HG03439 (cell line): ENCODE results near the gene IRF2BP2.

Experiments
- ATAC-seq: cut with Tn5 transposase; IDR thresholded peaks from one replicate; pipeline ENCODE4 v1.9.1; 2021; ENCODE audit warnings: mild to moderate bottlenecking, moderate library complexity; ENCODE audit not compliant: unreplicated experiment

IRF2BP2 gene

GRCh38 chr1:234610061-234610665 lies at the start of gene IRF2BP2:
IRF2BP2 (minus strand) TSS chr1:234610178; CDS start chr1:234609494, 684 bp downstream.
- peak; percentile 23 for ATAC-seq

- no peak for ATAC-seq
Observed at GRCh38 chr1:234659538-234659937, 49.6 kb upstream of the IRF2BP2 start.

GRCh38 chr1:234658138-234658537 lies 48.2 kb upstream of the IRF2BP2 start:
- no peak for ATAC-seq

GRCh38 chr1:234656944-234657654 lies 47.1 kb upstream of the IRF2BP2 start:
- ATAC-seq = no peak

DNA sequence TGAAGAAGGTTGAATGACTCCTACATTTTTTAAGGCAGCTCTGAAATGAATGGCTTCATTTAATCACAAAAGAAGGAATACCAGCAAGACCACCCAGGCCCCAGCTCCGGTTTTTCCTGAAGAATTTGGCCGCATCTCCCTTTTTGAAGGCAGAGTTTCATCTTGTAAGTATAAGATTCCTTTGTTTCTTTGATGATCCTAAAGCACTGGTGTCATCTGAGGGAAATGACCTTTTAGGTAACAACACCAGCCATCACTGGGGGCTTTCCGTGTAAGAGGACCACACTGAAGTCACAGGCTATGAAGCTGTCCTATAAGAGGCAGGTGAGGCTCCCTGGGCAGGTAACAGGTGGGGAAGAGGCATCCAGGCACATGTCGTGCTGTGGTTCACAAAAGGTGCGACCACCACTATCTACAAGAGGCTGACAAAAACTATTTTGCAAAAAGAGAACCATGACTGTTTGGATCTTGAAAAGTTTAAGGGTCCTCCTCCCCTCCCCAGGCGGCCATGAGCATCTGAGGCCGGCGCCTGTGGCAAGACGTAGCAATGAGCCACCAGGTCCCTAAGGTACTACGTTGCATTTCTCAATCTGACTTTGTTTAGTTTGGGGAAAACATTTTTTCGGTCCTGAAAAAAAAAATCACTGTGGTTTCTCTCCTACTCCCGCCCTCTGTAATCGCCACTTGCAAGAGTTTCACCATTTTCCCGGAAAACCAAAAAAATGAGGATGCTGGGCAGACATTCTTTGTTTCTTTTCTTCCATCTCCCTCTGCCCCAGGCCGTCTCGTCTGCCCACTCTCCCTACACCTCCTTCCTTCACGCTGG lies 46.3 kb upstream of the IRF2BP2 start:
- ATAC-seq = no peak

DNA sequence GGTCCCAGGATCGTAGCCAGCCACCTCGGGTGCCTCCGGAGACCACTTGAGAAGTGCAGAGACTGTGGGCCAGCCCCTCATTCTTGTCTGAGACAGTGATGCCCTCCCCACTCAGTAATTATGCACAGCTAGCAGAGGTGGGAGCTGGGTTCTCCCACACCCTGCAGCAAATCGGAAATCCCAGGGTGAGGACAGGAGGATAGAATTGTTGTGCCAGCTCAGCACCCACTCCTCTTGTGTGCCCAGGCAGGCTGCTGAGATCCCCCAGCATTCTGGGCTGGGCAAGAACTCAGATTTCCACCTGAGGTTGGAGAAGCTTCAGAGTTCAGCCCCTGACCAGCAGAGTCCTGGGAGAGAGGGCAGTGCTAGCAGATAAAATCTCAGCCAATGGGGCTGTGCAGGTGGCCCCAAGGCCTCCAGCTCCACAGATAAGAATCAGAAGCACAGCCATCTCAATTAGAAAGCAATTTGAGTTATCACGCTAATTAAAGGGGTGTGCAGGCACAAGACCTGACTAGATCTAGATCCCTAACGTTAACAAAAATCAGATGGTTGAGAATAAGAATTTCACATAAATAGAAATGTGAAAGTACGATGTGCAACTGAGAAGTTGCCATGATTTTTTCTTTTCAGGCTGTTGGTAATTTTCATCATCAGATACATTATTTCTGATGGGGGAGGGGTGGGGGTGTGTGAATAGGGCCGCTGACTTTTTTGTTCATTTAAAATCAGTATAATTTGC lies 45.5 kb upstream of the IRF2BP2 start:
- ATAC-seq = no peak

- ATAC-seq = no peak
Observed at GRCh38 chr1:234654002-234654733, 44.2 kb upstream of the IRF2BP2 start.

DNA sequence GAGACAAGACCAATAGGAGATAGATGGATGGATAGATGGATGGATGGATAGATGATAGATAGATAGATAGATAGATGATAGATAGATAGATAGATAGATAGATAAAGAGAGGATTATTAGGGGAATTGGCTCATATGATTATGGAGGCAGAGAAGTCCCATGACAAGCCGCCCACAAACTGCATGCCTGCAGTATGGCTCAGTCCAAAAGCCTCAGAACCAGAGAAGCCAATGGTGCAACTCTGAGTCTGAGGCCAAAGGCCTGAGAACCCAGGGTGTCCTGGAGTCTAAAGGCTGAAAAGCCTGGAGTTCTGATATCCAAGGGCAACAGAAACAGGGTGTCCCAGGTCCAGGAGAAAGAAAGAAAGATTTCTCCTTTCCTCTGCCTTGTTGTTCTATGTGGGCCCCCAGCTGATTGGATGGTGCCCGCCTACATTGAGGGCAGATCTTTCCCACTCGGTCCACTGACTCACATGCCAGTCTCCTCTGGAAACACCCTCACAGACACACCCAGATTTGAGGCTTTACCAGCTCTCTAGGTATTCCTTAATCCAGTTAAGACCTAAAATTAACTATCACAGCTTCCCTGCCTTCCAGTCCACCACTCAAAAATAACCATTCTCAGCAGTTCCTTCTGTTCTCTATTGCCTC lies 39.6 kb upstream of the IRF2BP2 start:
- no peak for ATAC-seq

DNA sequence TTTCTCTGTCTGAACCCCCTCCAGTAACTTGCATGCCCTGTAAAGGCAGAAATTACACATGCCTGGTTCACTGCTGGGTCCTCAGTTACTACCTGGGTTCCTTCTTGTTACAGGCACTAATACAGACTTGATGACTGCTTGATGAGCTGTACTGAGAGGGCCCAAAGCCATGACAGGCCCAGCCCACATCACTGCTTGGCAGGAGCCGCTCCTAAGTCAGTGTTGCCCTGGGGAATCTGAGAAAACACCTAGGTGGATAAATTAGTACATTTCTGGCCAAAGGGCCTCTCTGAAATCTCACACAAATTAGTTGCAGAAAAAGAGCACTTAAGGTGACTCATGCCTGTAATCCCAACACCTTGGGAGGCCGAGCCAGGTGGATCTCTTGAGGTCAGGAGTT lies 37.8 kb upstream of the IRF2BP2 start:
- no peak for ATAC-seq

GRCh38 chr1:234647245-234647644 lies 37.3 kb upstream of the IRF2BP2 start:
- no peak for ATAC-seq

DNA sequence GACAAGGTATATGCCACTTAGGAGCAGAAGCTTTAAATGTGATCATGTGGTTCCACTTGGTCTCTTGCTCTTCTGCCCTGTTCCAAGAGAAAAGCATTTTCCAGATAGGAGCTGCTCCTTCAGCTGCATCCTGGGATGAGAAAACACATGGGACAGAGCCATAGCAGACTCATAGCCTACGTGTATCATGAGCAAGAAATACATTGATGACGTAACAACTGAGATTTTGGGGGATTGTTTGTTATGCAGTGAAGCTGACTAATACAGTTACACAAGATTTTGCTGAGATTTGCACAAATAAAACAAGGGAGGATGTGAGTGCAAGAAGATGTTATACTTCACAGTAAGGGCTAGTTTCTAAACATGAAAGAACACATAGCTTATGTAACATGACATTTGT lies 36.0 kb upstream of the IRF2BP2 start:
- no peak for ATAC-seq

GRCh38 chr1:234645474-234645953 lies 35.5 kb upstream of the IRF2BP2 start:
- no peak for ATAC-seq

DNA sequence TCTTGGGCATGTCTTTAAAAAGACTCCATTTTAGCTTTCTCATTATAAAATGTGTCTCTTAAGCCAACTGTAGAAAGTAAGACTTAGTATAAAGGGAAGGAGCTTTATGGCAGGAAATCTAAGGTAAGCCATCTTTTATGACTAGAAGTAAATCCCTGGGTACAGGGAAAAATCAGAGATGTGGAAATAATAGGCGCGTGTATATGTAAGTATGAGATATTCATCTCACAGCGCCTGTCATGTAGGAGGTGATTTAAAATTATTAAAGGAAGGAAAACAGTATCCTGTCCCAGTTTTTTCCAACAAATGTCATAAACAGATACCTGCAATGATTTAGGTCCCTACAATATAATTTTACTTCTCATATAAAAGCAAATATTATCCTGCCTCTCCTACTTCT lies 35.0 kb upstream of the IRF2BP2 start:
- no peak for ATAC-seq

DNA sequence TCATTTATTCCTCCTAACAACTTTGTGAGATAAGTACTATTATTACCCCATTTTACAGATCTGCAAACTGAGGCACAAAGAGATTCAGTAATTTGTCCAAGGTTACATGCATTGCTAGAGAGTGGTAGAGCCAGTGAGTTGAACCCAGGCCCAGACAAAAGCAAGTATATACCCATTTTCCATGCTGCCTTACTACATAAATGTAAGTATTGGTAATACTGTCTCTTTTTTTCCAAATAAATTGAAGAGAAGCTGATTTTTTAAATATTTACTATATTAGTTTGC lies 33.8 kb upstream of the IRF2BP2 start:
- no peak for ATAC-seq

DNA sequence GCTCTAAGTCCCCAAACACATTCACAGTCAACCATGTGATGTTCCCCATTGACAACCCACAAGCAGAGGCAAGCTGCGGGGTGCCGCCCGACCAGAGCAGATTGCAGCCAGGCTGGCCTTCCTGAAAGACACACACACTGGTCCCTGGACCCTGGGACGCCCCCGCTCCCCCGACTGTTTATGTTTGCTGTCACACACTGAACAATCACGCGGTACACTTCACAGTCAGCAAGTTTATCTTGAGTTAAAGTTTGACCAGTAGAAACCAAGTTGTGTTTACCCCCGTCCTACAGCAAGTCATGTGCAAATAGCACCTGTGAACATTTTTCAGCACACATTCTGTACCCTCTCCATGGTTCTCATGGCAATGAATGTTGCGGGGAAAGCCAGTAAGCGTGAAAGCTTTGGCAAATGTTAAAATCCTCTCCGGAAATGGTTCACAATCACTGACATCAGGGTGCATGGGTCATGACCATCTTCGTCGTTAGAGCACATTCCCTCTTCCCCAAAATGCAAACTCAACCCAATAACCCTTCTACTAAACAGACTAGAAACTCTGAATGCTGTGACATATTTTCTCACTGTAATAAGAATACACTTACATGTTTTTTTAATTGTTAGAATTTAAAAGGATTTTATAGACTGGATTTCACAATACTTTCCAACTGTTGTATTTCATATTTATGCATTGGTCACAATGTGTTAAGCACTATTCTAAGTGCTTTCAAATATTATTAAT lies 33.3 kb upstream of the IRF2BP2 start:
- no peak for ATAC-seq

GRCh38 chr1:234642428-234642827 lies 32.5 kb upstream of the IRF2BP2 start:
- no peak for ATAC-seq

DNA sequence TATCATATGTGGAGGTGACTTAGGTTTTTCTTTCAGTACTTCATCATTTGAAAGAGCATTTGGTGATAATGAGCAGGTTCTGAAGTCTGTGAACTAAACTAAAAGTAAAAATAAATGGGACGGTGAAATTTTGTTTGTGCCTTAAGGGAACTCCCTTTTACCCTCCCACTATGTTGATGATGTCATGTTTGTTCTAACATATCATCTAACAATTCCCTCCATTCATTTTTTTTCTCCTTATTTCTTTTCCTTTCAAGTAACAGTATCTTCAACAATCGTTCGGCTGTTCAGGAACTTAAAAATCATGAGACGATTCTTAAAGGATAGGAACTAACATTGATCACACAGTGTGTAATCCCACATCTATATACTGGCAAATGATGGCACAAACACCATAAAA lies 30.0 kb upstream of the IRF2BP2 start:
- no peak for ATAC-seq

DNA sequence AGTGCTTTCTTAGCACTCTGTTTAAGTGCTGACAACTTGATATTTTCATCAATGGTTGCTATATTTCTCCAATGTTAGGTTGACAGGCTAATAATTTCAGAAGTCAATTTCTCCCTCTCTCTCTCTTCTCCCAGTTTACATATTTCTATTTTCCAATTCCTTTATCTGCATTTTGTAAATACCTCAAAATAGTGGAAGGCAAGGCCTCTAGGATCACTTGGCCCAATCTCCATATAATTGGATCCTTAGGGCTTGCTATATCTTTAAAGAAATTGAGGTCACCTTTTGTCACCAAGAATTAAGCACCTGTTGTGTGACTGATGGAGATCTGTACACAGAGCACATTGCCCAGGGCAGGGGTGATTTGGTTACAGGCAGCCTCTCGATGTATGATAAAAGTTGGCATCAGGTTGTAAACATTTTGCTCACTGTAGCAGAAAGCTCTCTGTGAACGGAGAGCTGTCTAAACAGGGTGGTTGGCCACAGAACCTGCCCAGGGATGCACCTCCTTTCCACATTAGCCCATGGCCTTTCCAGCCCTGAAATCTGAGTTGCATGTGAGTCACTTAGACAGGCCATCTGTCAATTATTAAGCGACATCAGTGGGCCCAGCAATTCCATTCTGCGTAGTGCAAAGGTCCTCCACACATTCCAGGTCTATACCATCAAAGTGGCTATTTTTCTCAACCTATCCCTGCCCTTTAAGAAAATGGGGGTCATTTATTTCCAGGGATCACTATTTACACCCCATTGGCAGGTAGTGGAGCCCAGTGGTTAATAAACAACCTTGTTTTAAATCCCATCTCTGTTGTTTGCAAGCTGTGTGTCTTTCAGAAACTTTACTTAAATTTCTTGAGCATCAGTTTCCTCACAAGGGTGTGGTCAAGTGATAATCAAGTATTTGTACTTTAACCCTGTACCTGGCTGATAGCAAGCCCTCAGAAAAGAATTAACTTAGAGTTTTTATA lies 29.1 kb upstream of the IRF2BP2 start:
- no peak for ATAC-seq
